Measurements from ENCODE around the gene ATP13A3.
"Not testable (repeated sequence)": the region's sequence is repeated elsewhere in the genome, so short reads cannot be mapped to it uniquely, and the experiment has no call there.

The ATP13A3 gene

DNA sequence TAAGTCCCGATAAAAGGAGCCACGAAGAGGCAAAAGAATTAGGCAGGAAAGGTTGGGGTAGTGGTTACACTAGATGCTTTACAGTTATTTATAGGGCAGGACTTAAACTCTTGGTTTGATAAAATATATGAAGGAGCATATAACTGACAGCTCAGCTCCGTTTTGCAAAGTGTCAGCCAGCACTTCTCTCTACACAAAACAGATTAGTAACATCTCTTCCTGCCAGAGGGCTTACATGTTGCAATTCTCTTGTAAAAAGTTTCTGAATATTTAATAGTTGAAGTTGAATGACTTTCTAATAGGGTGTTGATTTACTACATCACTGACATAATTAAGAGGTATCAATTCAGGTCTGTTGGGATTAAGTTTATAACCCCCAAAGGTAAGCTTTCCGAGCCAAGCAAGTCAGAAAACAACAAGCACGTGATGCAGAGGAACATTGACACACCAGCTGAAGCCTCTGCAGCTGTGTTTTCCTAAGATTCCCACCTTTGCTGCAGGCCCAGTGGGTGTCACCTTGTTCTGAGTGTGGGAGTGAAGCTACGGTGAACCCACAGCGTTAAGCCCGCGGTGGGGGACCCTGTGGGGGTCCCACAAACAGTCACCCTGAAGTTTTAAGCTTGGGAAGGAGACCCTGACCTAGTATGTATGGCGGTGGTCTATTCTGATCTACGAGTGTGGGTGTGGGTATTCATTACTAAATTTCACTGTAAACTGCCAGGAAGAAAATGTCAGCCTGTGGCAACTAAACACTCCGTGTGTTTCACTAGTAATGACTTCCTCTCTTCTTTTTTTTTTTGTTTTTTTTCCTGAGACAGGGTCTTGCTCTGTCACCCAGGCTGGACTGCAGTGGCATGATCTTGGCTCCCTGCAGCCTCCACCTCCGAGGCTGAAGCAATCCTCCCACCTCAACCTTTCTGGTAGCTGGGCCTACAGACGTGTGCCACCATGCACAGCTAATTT is 22.0 kb upstream of the ATP13A3 start:
- Mint-ChIP-seq H3K27ac (no peak overlapping the region), H3K4me3 (no peak overlapping the region), H3K27me3 (ENCODE audit: low read depth) (no peaks in the 10 kb centered on the region), H3K4me1 (ENCODE audit: low read depth) (no peaks in the 10 kb centered on the region), H3K9me3 (no peaks in the 10 kb centered on the region), H3K36me3 (ENCODE audit: low read depth) (peaks cover 2% of the 10 kb centered on the region)

DNA sequence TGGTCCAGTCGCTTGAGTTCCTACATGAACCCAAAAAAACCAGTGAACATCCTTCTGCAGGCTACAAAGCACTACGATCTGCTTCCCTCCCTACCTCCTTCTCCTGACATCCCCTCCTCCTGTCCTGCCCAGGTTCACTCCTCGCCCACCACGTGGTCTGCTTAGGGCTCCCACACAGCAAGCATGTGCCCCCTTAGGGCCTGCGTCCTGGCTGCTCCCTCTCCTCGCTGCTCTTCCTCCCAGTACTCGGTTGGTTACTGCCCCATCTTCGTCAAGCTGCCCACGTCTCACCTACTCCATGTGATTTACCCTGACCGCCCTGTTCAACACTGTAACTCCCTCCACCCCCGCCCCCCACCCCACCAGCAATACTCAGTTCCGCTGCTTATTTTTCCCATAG is 20.8 kb upstream of the ATP13A3 start:
- Mint-ChIP-seq H3K4me1 (ENCODE audit: low read depth) (no peaks in the 10 kb centered on the region), H3K27me3 (ENCODE audit: low read depth) (no peaks in the 10 kb centered on the region), H3K9me3 (no peaks in the 10 kb centered on the region), H3K36me3 (ENCODE audit: low read depth) (peaks cover 2% of the 10 kb centered on the region), H3K4me3 (no peak overlapping the region), H3K27ac (no peak overlapping the region)

DNA sequence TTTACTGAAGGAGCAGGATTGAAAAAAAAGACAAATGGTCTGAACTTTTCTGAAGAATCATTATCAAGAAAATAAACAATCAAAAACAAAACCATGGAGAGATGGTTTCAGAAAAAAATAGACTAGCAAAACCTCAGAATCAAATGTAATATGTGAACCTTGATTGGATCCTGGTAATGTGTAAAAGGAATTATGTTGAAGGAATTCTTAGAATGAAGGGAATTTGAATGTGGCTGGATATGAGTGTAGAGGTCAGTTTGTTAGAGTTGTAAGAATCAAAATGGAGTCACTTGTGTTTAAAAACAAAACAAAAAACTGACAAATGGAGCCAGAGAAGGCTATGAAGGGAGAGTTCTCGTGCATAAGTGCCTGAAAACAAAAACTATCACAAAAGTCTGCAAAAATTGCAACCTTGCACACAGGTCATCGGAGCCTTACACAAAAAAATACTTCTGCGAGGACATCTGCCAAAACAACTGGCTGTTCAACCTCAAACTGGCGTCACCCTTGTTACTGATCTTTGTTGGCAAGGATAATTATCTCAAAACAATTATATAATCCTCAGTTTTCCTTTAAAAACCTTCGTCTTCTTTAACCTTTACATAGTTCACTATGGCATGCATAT is 19.1 kb upstream of the ATP13A3 start:
- no peaks in the 10 kb centered on the region for H3K27me3 Mint-ChIP-seq (ENCODE audit: low read depth)
- no peaks in the 10 kb centered on the region for H3K4me1 Mint-ChIP-seq (ENCODE audit: low read depth)
- peaks cover 4% of the 10 kb centered on the region for H3K36me3 Mint-ChIP-seq (ENCODE audit: low read depth)
- H3K9me3 Mint-ChIP-seq = no peaks in the 10 kb centered on the region
- no peak overlapping the region for H3K4me3 Mint-ChIP-seq
- H3K27ac Mint-ChIP-seq = no peak overlapping the region

DNA sequence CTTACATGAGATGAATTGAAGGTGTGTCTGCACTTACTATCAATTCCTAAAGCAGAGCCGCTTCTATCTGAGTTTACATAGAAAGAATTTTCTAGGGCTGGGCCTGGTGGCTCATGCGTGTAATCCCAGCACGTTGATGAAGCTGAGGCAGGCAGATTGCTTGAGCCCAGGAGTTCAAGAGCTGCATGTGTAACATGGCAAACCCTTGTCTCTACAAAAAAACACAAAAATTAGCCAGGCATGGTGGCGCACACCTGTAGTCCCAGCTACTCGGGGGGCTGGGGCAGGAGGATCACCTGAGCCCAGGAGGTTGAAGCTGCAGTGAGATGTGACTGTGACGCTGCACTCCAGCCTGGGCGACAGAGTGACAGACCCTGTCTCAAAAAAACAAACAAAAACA is 18.1 kb upstream of the ATP13A3 start:
- peaks cover 6% of the 10 kb centered on the region for H3K36me3 Mint-ChIP-seq (ENCODE audit: low read depth)
- no peaks in the 10 kb centered on the region for H3K4me1 Mint-ChIP-seq (ENCODE audit: low read depth)
- no peak overlapping the region for H3K4me3 Mint-ChIP-seq
- no peak overlapping the region for H3K27ac Mint-ChIP-seq
- H3K27me3 Mint-ChIP-seq (ENCODE audit: low read depth) = no peaks in the 10 kb centered on the region
- H3K9me3 Mint-ChIP-seq = no peaks in the 10 kb centered on the region

DNA sequence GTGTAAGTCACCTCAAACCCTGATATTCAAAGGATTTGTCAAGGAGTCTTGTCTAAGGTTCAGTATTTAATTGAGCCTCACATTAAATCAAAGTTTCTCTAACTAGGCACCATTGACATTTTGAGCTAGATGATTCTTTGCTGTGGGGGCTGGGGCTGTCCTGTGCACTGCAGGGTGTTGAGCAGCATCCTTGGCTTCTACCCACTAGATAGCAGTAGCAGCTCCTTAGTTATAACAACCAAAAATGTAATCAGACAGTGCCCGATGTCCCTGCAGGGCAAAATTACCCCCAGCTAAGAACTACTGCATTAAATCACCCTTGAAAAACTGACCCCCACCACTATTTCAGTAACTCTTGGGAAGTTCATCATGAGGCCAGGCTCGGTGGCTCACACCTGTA is 17.3 kb upstream of the ATP13A3 start:
- Mint-ChIP-seq H3K27me3 (ENCODE audit: low read depth) (no peaks in the 10 kb centered on the region), H3K4me1 (ENCODE audit: low read depth) (no peaks in the 10 kb centered on the region), H3K4me3 (no peak overlapping the region), H3K27ac (no peak overlapping the region), H3K36me3 (ENCODE audit: low read depth) (peaks cover 6% of the 10 kb centered on the region), H3K9me3 (no peaks in the 10 kb centered on the region)

DNA sequence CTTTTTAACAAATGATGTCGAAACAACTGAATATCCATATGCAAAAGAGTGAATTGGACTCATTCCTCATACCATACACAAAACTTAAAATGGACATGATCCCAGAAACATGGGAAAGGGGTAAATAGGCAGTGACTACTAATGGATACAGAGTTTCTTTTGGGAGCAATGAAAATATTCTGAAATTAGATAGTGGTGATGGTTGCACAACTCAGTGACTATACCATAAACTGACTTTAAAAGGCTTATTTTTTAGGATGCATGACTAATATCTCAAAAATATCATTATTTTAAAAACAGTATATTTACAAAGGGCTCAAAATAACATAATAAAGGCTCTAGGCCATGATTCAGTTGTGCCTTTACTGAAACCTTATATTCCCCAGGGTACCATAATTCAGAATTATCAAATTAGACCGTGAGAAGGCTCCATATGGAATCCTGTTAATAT is 16.3 kb upstream of the ATP13A3 start:
- H3K9me3 Mint-ChIP-seq = no peaks in the 10 kb centered on the region
- peaks cover under 1% of the 10 kb centered on the region for H3K4me1 Mint-ChIP-seq (ENCODE audit: low read depth)
- no peaks in the 10 kb centered on the region for H3K27me3 Mint-ChIP-seq (ENCODE audit: low read depth)
- peaks cover 6% of the 10 kb centered on the region for H3K36me3 Mint-ChIP-seq (ENCODE audit: low read depth)
- no peak overlapping the region for H3K27ac Mint-ChIP-seq
- H3K4me3 Mint-ChIP-seq = no peak overlapping the region

DNA sequence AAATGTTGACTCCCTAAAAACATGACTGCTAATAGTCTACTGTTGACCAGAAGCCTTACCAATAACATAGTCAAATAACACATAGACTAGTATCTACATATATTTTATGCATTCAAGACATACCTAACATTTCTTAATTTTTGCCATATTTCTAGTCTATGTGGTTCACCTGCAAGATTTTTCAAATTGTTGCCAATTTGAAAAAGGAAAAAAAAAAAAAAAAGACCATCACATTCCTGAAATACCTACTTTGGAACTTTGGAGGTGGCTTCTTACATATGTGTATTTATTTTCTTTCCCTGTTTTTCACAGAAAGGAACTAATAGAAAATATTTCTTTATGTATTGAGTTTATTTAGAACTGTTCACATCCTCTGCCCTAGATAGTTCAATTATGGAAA is 13.4 kb upstream of the ATP13A3 start:
- Mint-ChIP-seq H3K9me3 (no peaks in the 10 kb centered on the region), H3K27ac (no peak overlapping the region), H3K4me1 (ENCODE audit: low read depth) (peaks cover 14% of the 10 kb centered on the region), H3K27me3 (ENCODE audit: low read depth) (no peaks in the 10 kb centered on the region), H3K36me3 (ENCODE audit: low read depth) (peaks cover 6% of the 10 kb centered on the region), H3K4me3 (no peak overlapping the region)

DNA sequence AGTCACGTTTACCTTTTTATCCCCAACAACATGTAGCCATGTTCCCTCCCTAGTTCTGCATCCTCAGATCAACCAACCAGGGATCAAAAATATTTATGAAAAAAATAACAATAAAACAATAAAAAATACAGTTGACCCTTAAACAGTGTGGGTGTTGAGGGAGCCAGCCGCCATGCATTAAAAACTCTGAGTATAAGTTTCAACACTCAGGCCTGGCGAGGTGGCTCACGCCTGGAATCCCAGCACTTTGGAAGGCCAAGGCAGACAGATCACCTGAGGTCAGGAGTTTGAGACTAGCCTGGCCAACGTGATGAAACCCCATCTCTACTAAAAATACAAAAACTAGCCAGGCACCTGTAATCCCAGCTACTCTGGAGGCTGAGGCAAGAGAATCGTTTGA is 12.7 kb upstream of the ATP13A3 start:
- H3K27ac Mint-ChIP-seq; H3K9me3 Mint-ChIP-seq; H3K4me3 Mint-ChIP-seq; H3K36me3 Mint-ChIP-seq (ENCODE audit: low read depth); H3K27me3 Mint-ChIP-seq (ENCODE audit: low read depth): not testable (repeated sequence)
- peaks cover 14% of the 10 kb centered on the region for H3K4me1 Mint-ChIP-seq (ENCODE audit: low read depth)

DNA sequence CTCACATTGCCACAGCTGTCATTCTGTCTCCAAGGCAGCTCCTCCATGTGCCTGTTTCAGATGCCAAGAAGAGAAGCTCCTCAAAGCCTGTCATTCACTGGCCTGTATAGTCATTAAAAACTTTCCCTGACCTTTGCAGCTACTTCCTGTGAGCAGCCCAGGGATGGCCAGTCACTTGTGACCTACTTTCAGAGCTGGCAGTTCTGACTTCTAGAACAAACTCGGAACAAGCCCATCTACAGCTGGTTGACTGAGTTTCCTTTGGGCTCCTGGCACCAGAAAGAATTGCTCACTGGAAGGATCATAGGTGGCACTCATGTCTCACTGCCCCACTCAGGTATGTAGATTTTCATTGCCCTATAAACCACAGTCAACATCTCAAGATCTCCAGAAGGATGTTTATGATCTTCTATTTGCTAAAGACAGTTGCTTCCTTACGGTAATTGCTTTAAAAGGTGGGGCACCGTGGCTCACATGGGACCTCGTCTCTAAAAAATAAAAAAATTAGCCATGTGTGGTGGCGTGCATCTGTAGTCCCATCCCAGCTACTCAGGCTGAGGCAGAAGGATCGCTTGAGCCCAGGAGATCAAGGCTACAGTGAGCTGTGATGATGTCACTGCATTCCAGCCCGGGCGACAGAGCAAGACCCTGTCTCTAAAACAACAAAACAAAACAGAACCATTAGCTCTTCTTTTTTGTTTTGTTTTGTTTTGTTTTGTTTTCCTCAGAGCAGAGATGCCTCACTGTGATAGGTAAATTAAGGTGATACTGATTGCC is 11.2 kb upstream of the ATP13A3 start:
- Mint-ChIP-seq H3K4me3 (no peak overlapping the region), H3K9me3 (no peaks in the 10 kb centered on the region), H3K27ac (no peak overlapping the region)

DNA sequence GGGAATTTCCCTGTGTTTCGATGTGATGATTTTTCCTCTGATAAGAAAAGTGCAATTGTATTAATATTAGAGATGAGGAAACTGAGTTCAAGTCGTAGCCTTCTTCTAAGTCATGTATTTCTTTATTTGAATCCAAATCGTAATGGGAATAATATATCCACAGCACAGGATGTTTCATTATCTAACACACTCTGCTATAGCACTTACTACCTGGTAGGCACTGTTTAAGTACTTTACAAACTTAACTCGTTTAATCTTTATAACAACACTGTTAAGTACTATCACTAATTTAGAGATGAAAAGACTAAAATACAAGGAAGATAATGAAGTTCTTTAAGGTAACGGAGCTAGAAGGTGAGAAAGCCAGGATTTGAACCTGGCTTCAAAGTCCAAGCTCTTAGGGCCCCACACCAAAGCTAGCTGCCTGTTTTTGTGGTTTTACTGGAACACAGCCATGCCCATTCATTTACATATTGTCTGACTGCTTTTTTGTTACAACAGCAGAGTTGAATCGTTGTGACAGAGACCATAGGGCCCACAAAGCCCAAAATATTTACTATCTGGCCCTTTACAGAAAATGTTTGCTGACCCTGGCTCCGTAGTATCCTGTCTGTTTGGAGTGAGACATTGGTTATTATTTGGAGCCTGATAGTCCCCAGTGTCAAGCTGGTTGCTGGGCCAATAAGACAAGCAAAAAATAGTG is 9.6 kb upstream of the ATP13A3 start:
- Mint-ChIP-seq H3K4me1 (ENCODE audit: low read depth) (peaks cover 24% of the 10 kb centered on the region), H3K27ac (no peak overlapping the region), H3K4me3 (no peak overlapping the region), H3K36me3 (ENCODE audit: low read depth) (peaks cover 10% of the 10 kb centered on the region), H3K9me3 (no peaks in the 10 kb centered on the region), H3K27me3 (ENCODE audit: low read depth) (no peaks in the 10 kb centered on the region)

More for the DNA sequence above, 11.2 kb upstream of the ATP13A3 start:
- Mint-ChIP-seq H3K27me3 (ENCODE audit: low read depth) (no peaks in the 10 kb centered on the region), H3K4me1 (ENCODE audit: low read depth) (peaks cover 20% of the 10 kb centered on the region), H3K36me3 (ENCODE audit: low read depth) (peaks cover 6% of the 10 kb centered on the region)

DNA sequence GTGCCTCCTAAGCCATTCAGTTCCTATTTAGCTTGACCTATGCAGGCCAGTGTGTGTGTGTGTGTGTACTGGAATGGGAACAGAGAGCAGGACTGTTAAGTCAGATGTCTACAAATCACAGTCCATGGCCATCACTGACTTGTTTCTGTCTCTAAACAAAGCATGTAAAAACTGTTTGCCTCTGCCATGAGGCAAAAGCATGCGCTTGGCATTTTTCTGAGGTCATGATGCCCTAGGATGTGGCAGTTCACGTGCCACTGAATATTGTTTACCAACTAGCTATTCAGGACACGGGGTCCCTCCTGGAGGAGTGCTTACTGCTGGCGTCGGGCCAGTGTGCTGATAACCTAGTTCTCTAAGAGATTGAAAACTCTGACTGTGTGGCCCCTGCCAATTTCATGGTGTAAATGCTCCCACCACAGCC is 8.2 kb upstream of the ATP13A3 start:
- Mint-ChIP-seq H3K27me3 (ENCODE audit: low read depth) (no peaks in the 10 kb centered on the region), H3K36me3 (ENCODE audit: low read depth) (peaks cover 9% of the 10 kb centered on the region), H3K27ac (no peak overlapping the region), H3K9me3 (no peaks in the 10 kb centered on the region), H3K4me1 (ENCODE audit: low read depth) (peaks cover 29% of the 10 kb centered on the region), H3K4me3 (no peak overlapping the region)

DNA sequence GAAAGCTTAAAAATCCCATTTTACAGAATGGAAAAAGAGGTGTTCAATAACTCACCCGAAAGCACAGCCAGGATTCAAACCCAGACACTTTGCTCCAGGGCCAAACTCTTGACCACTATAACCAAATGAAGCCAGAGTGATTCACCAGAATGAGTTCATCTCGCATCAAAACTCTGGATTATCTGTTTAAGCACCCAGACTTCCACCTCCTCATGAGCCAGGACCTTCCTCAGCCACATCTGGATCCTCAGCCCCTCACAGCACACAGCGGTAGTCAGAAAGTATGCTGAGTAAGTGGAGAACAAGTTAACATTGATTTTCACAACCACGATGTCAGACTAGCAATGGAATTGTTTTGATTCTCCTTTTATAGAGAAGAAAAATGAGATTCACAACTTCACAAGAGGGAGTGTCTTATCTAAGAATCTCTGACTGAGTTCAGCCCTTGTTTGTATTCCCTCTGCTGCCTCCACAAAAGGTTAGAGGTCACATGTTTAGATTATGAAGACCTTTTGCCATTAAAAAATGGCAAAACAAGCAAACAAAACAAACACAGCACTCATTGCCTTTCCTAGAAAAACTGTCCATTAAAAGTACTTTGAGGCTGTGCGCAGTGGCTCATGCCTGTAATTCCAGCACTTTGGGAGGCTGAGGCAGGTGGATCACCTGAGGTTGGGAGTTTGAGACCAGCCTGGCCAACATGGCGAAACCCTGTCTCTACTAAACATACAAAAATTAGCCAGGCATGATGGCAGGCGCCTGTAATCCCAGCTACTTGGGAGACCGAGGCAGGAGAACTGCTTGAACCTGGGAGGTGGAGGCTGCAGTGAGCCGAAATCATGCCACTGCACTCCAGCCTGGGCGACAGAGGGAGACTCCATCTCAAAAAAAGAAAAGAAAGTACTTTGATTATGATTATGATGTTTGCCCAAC is 7.5 kb upstream of the ATP13A3 start:
- not testable (repeated sequence) for H3K4me3 Mint-ChIP-seq; H3K27me3 Mint-ChIP-seq (ENCODE audit: low read depth); H3K27ac Mint-ChIP-seq; H3K9me3 Mint-ChIP-seq
- Mint-ChIP-seq H3K4me1 (ENCODE audit: low read depth) (peaks cover 34% of the 10 kb centered on the region), H3K36me3 (ENCODE audit: low read depth) (peaks cover 10% of the 10 kb centered on the region)

DNA sequence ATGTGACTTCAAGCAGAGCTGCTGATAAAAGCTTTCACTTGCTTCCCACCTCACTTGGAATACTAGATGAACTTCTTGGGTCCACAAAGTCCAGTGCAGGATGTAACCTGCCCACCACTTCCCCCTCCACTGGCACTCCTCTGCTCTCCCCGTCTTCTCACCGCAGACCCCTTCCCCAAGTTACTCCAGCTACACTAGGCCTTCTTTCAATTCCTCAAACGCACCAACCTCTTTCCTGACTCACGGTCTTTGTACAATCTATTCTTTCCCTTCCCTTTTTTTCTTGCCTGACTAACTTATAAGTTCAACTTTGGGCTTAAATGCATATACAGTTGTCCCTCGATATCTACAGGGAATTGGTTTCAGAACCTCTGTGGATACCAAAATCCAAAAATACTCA is 5.2 kb upstream of the ATP13A3 start:
- Mint-ChIP-seq H3K9me3 (no peaks in the 10 kb centered on the region), H3K27ac (peak overlapping the region; percentile 18), H3K4me3 (no peak overlapping the region), H3K4me1 (ENCODE audit: low read depth) (peaks cover 44% of the 10 kb centered on the region), H3K36me3 (ENCODE audit: low read depth) (peaks cover 15% of the 10 kb centered on the region), H3K27me3 (ENCODE audit: low read depth) (no peaks in the 10 kb centered on the region)
